HepG2 (cell line): ENCODE data around the gene AFF4. TPM values are rescaled to one million over a fixed set of nuclear protein-coding genes. Genes with fewer than 3 reads are reported as not detected.

Source experiments
- ATAC-seq: fragments of 200-7000 bp; cut with Tn5 transposase; 3 replicates; pipeline ENCODE4 v1.9.1; 2020; ENCODE audit warnings: mild to moderate bottlenecking, moderate library complexity
- BruUV-seq: library from RNA; stranded (reverse); fragments of 400-500 nt; replicated peaks from 2 replicates; lab custom pipeline; 2021; lab: Mats Ljungman, UMichigan
- CTCF ChIA-PET: fragments of 300-600 bp; formaldehyde crosslinking; extraction: SDS; loops from one replicate; lab custom pipeline; 2021; ENCODE audit warnings: low total read pairs, inconsistent platforms, low intra/inter-chr PET ratio; lab: Yijun Ruan, JAX
- POLR2A ChIA-PET: fragments of 350-600 bp; sonication (Branson Sonifier 250); formaldehyde crosslinking; loops from one replicate; lab custom pipeline; 2020; ENCODE audit warnings: antibody characterized with exemption, inconsistent platforms; lab: Yijun Ruan, JAX
- DNase-seq: peaks from one replicate; pipeline ENCODE4 v3.0.0-alpha.2; 2015; ENCODE audit warnings: low spot score
- FAIRE-seq: peaks from 3 replicates; lab custom pipeline; 2011; peaks lifted over from hg19 to GRCh38; lab: Jason Lieb, UNC
- H2AFZ ChIP-seq: one replicate; pipeline ENCODE4 v1.6.1; 2011; ENCODE audit warnings: low read length, inconsistent platforms
- H3K27ac ChIP-seq: fragments of 300-600 bp; 3 replicates; pipeline ENCODE4 v1.8.0; 2011; ENCODE audit warnings: mixed run types, mild to moderate bottlenecking, mixed read lengths, low read length, inconsistent platforms; ENCODE audit not compliant: insufficient read depth; ENCODE audit errors: extremely low read length
- H3K27me3 ChIP-seq, 2 experiments: fragments of 200-600 bp in 1 of 2; 2 replicates in 1 of 2; 3 replicates in 1 of 2; pipeline versions ENCODE4 v1.6.0 to v1.8.0; 2011; ENCODE audit warnings: low read length in 2 of 2, mild to moderate bottlenecking in 2 of 2, moderate library complexity in 2 of 2, inconsistent platforms in 1 of 2; ENCODE audit not compliant: insufficient read depth in 2 of 2, control insufficient read depth in 1 of 2
- H3K36me3 ChIP-seq, 2 experiments: fragments of 200-600 bp in 1 of 2; replicated peaks in 1 of 2; 2 replicates in 1 of 2; 3 replicates in 1 of 2; pipeline versions ENCODE4 v1.5.1 to v1.8.0; 2011; ENCODE audit warnings: low read length in 2 of 2, inconsistent platforms in 1 of 2; ENCODE audit not compliant: insufficient read depth in 2 of 2, control insufficient read depth in 1 of 2
- H3K4me1 ChIP-seq: 2 replicates; pipeline ENCODE4 v1.5.1; 2012; ENCODE audit warnings: low read length, inconsistent platforms; ENCODE audit not compliant: insufficient read depth
- H3K4me2 ChIP-seq: 2 replicates; pipeline ENCODE4 v1.6.0; 2011; ENCODE audit warnings: low read depth, low read length, inconsistent platforms
- H3K4me3 ChIP-seq, 3 experiments: fragments of 200-600 bp in 1 of 3; sonication (generic), shearing (Covaris generic) in 1 of 3; replicated peaks in 1 of 3; 2 replicates each; pipeline ENCODE4 v1.5.1; 2011 to 2016; ENCODE audit warnings: low read length in 3 of 3, inconsistent platforms in 2 of 3, low read depth in 2 of 3, mild to moderate bottlenecking in 2 of 3, control low read depth in 1 of 3, mixed read lengths in 1 of 3; ENCODE audit not compliant: insufficient read depth in 1 of 3
- H3K79me2 ChIP-seq: one replicate; pipeline ENCODE4 v1.6.1; 2011; ENCODE audit warnings: low read length, inconsistent platforms; ENCODE audit not compliant: insufficient read depth
- H3K9ac ChIP-seq: 2 replicates; pipeline ENCODE4 v1.6.0; 2011; ENCODE audit warnings: mild to moderate bottlenecking, low read depth, low read length, inconsistent platforms; ENCODE audit not compliant: insufficient read depth
- H3K9me3 ChIP-seq: 2 replicates; pipeline ENCODE4 v1.5.1; 2012; ENCODE audit warnings: mild to moderate bottlenecking, low read length
- H4K20me1 ChIP-seq: 2 replicates; pipeline ENCODE4 v1.6.0; 2011; ENCODE audit warnings: inconsistent platforms, mild to moderate bottlenecking, low read length, moderate library complexity; ENCODE audit not compliant: insufficient read depth
- CSRNP1 ChIP-seq: sonication (generic); formaldehyde crosslinking; IDR thresholded peaks from 2 replicates; pipeline ENCODE4 v1.8.1; 2023; ENCODE audit warnings: mild to moderate bottlenecking, missing genetic modification reagents
- HDAC1 ChIP-seq: sonication (generic); formaldehyde crosslinking; IDR thresholded peaks from 2 replicates; pipeline ENCODE4 v1.5.1; 2020; ENCODE audit warnings: mild to moderate bottlenecking, missing genetic modification reagents
- ZBTB43 ChIP-seq: sonication (generic); formaldehyde crosslinking; conservative IDR thresholded peaks from 2 replicates; pipeline ENCODE4 v1.4.0; 2020; ENCODE audit warnings: missing genetic modification reagents
- ZFP90 ChIP-seq: sonication (generic); formaldehyde crosslinking; IDR thresholded peaks from 2 replicates; pipeline ENCODE4 v1.8.0; 2022; ENCODE audit warnings: missing genetic modification reagents, mild to moderate bottlenecking, inconsistent platforms, borderline replicate concordance
- ZMYM4 ChIP-seq: sonication (generic); formaldehyde crosslinking; IDR thresholded peaks from 2 replicates; pipeline ENCODE4 v1.8.1; 2023; ENCODE audit warnings: mild to moderate bottlenecking, missing genetic modification reagents
- ZNF121 ChIP-seq: sonication (generic); formaldehyde crosslinking; IDR thresholded peaks from 2 replicates; pipeline ENCODE4 v1.5.0; 2020; ENCODE audit warnings: mild to moderate bottlenecking, missing genetic modification reagents
- ZNF567 ChIP-seq: sonication (generic); formaldehyde crosslinking; IDR thresholded peaks from 2 replicates; pipeline ENCODE4 v1.8.1; 2023; ENCODE audit warnings: mild to moderate bottlenecking, missing genetic modification reagents, borderline replicate concordance
- ZNF770 ChIP-seq: sonication (generic); formaldehyde crosslinking; IDR thresholded peaks from 2 replicates; pipeline ENCODE4 v1.5.0; 2020; ENCODE audit warnings: mild to moderate bottlenecking, missing genetic modification reagents
- WGBS: methylation state at CpG from one replicate; pipeline ENCODE4 v1.1.6; 2017; ENCODE audit warnings: low lambda C conversion rate; 5-methylcytosine and 5-hydroxymethylcytosine counted together
- in situ Hi-C: cut with HindIII; loops from 2 replicates; pipeline ENCODE4 v1.10.0; 2017; ENCODE audit warnings: low pct_unique_long_range_greater_than_20kb; ENCODE audit not compliant: extremely low pct_ligation_motif_present
- intact Hi-C: fragments of 100-400 bp; cut with micrococcal nuclease; formaldehyde crosslinking; loops from one replicate; pipeline ENCODE4 v1.10.0; 2022; ENCODE audit not compliant: unreplicated experiment
- polyA plus RNA-seq, 8 experiments: library from polyadenylated mRNA; depleted of rRNA in 3 of 8; stranded (reverse) in 7 of 8; unstranded in 1 of 8; fragments of >200 nt; fragmentation: Illumina TruSeq in 4 of 8; extraction: Trizol in 4 of 8; gene quantifications; 2 replicates each; pipeline versions ENCODE4 v1.2.1 to v1.2.3, GENCODE V29; 2011 to 2016; ENCODE audit warnings: low read depth in 4 of 8, missing spikeins in 1 of 8, mixed read lengths in 1 of 8; ENCODE audit not compliant: insufficient read depth in 1 of 8
- total RNA-seq, 5 experiments: library from RNA; depleted of rRNA; stranded (reverse); fragments of >200 nt; fragmentation: Illumina TruSeq; extraction: Trizol; gene quantifications; 2 replicates each; pipeline ENCODE4 v1.2.3, GENCODE V29; 2016; ENCODE audit warnings: low read depth in 1 of 5

Gene AFF4
- total and polyA plus RNA-seq, 2 of the 13 experiments (the other 11 are each of a cell fraction or from before 2014, with no cell fraction given), result 22.1 to 25.5 TPM

- ChIA-PET POLR2A (interaction anchor here (1.4 kb wide), 1 partner anchor 21 kb away, joined by 5 read pairs; no protein-coding TSS in a partner anchor), CTCF (no interaction called here)
- no peaks in the 10 kb centered on the region for H4K20me1 ChIP-seq
- H3K4me2 ChIP-seq, result no peak overlapping the region
- TF ChIP-seq ZFP90 (CRISPR knock-in tag), result no peak
- no peak for TF ChIP-seq HDAC1
- no peak for TF ChIP-seq ZMYM4 (CRISPR knock-in tag)
- no peak for TF ChIP-seq ZNF567 (CRISPR knock-in tag)
- no peak for TF ChIP-seq ZBTB43 (CRISPR knock-in tag)
- 79% methylated on average over 2 of the region's 2 CpGs for WGBS
- intact Hi-C loops, result no loop called here
- H3K9ac ChIP-seq, result no peak overlapping the region
- no peak overlapping the region for H2AFZ ChIP-seq
- FAIRE-seq (no peak), ATAC-seq (no peak), DNase-seq (no peak)
- H3K27ac ChIP-seq, result no peak overlapping the region
- H3K4me1 ChIP-seq, result peaks cover 16% of the 10 kb centered on the region
- H3K9me3 ChIP-seq, result no peaks in the 10 kb centered on the region
- no peaks in the 10 kb centered on the region; a peak in 1 of 5 replicates for H3K27me3 ChIP-seq
- no TSS peak for BruUV-seq
- in situ Hi-C loops, result no loop called here
- no peak overlapping the region for H3K4me3 ChIP-seq
- no peaks in the 10 kb centered on the region for H3K36me3 ChIP-seq
- H3K79me2 ChIP-seq, result no peaks in the 10 kb centered on the region
Observed at GRCh38 chr5:132859889-132860437, 103.5 kb downstream of the AFF4 start.

GRCh38 chr5:132856011-132856410, 107.4 kb downstream of the AFF4 start:
- H3K27me3 ChIP-seq, result no peaks in the 10 kb centered on the region; a peak in 1 of 5 replicates
- H4K20me1 ChIP-seq, result no peaks in the 10 kb centered on the region
- H3K4me2 ChIP-seq, result no peak overlapping the region
- intact Hi-C loops, result no loop called here
- no peak overlapping the region for H2AFZ ChIP-seq
- H3K79me2 ChIP-seq, result no peaks in the 10 kb centered on the region
- FAIRE-seq (no peak), DNase-seq (no peak), ATAC-seq (no peak)
- TF ChIP-seq ZNF770 (peak; percentile 32; the same call in 1 of the 2 replicates), ZNF121 (CRISPR knock-in tag) (0 out of 2 replicates have a peak, but pooled peaks have one; percentile 7), CSRNP1 (CRISPR knock-in tag) (no peak)
- in situ Hi-C loops, result no loop called here
- 89% methylated on average over 3 of the region's 3 CpGs for WGBS
- no peak overlapping the region for H3K4me3 ChIP-seq
- H3K27ac ChIP-seq, result no peak overlapping the region
- peaks cover 42% of the 10 kb centered on the region for H3K4me1 ChIP-seq
- BruUV-seq, result no TSS peak
- ChIA-PET CTCF (no interaction called here), POLR2A (no interaction called here)
- no peak overlapping the region for H3K9ac ChIP-seq
- no peaks in the 10 kb centered on the region for H3K36me3 ChIP-seq
- H3K9me3 ChIP-seq, result no peaks in the 10 kb centered on the region
